ENCODE results near the gene FLOT2.
"Not testable (repeated sequence)": the region's sequence is repeated elsewhere in the genome, so short reads cannot be mapped to it uniquely, and the experiment has no call there.

FLOT2 gene

GRCh38 chr17:28843816-28844148 is 53.8 kb downstream of the FLOT2 start:
- no peak for DNase-seq (ENCODE audit: low read depth)

- DNase-seq (ENCODE audit: low read depth) = peak; percentile 77
These were observed 55.1 kb downstream of the FLOT2 start, which contains the start of gene FAM222B for GRCh38 chr17:28842282-28843012. FAM222B (minus strand) TSS chr17:28842790; CDS start chr17:28766667, 76,123 bp downstream.

- no peak for DNase-seq (ENCODE audit: low read depth)
These were observed 55.6 kb downstream of the FLOT2 start for GRCh38 chr17:28841901-28842281.

GRCh38 chr17:28839221-28839620 is 58.3 kb downstream of the FLOT2 start:
- DNase-seq (ENCODE audit: low read depth) = no peak

GRCh38 chr17:28836541-28836940 is 61.0 kb downstream of the FLOT2 start:
- DNase-seq (ENCODE audit: low read depth) = not testable (repeated sequence)

- no peak for DNase-seq (ENCODE audit: low read depth)
These were observed 63.1 kb downstream of the FLOT2 start for GRCh38 chr17:28834420-28834819.

Data from stimulated activated CD4-positive, alpha-beta T cell treated with anti-CD3 and anti-CD28 coated beads, Interleukin-2, amount 100 ng/mL, for 4 hours (primary cell).